Urothelium cell line (cell line): Measurements from ENCODE around the gene PRSS37.

Experiments
- DNase-seq: peaks from one replicate; pipeline ENCODE4 v3.0.0; 2011; ENCODE audit warnings: low spot score, mixed read lengths
- FAIRE-seq: peaks from 2 replicates; lab custom pipeline; 2011; peaks lifted over from hg19 to GRCh38; lab: Jason Lieb, UNC

PRSS37 gene

DNA sequence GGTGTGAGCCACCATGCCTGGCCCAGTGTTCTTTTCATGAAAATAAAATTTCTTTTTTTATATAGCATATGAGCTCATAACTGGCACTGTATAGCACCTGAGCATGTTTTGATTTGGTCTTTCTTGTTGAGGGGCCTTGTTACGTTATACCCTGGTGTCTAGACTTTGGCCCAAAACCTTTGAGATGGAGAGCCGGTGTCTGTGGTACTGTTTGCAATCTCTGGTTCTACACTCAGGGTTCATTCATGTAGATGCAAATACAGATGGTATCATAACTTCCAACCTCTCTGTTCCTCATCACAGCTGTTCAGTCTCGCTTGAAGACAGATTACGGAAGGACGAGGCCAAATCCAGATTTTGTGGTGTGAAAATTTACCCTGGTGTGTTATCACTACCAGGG, 51.4 kb downstream of the PRSS37 start, which contains the start of gene TAS2R5:
Gene TAS2R5 (plus strand): TSS at position 301 of the 400 bp plus-strand sequence. CDS start 145 bp downstream, outside the sequence.
- DNase-seq (no peak), FAIRE-seq (no peak)

DNA sequence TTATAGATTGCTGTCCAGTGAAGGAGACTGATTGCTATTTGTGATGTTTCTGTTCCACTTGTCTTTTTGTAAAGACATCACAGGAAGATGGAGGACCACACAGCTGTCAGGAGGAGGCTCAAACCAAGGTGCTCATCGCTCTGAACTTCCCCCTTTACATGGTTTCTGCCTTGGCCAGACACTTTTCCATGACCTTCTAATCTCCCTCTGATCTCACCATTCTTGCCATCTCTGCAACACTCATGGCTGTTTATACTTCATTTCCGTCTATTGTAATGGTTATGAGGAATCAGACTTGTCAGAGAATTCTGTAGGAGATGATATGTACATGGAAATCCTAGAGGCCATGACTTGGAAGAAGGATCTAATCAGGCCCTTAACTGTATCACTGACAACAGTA, 53.0 kb downstream of the PRSS37 start:
- FAIRE-seq (no peak), DNase-seq (no peak)
